Body of pancreas (tissue), 4 donors: ENCODE results near the gene SAPCD2. TPM values are rescaled to one million over a fixed set of nuclear protein-coding genes. Genes with fewer than 3 reads are reported as not detected.

ENCODE experiments used
- ATAC-seq: fragments of 150-250 bp; one replicate; pipeline ENCODE4 v1.9.1; 2016
- DNase-seq, 4 donors: peaks; one replicate each; pipeline ENCODE4 v3.0.0-alpha.2; 2019
- H3K27ac ChIP-seq, 4 donors: fragments of 200-600 bp; sonication (generic); 1 replicate in 3 of 4; 2 replicates in 1 of 4; pipeline versions ENCODE4 v1.5.1 to v1.6.1; 2016 to 2019; ENCODE audit warnings: mild to moderate bottlenecking in 1 of 4, mixed read lengths in 1 of 4, moderate library complexity in 1 of 4
- H3K27me3 ChIP-seq, 2 donors: fragments of 200-600 bp; sonication (generic); one replicate each; pipeline ENCODE4 v1.6.0; 2016; ENCODE audit warnings: mild to moderate bottlenecking in 1 of 2
- H3K36me3 ChIP-seq, 2 donors: fragments of 200-600 bp; sonication (generic); replicated peaks in 1 of 2; 2 replicates each; pipeline ENCODE4 v1.5.1; 2016; ENCODE audit warnings: low read depth in 2 of 2; ENCODE audit not compliant: insufficient read depth in 1 of 2
- H3K4me1 ChIP-seq: fragments of 200-600 bp; sonication (generic); one replicate; pipeline ENCODE4 v1.6.0; 2016
- H3K4me3 ChIP-seq, 2 donors: fragments of 200-600 bp; sonication (generic); 1 replicate in 1 of 2; 2 replicates in 1 of 2; pipeline ENCODE4 v1.5.1; 2016 to 2019
- H3K9me3 ChIP-seq, 3 donors: fragments of 200-600 bp; sonication (generic); 1 replicate in 2 of 3; 2 replicates in 1 of 3; pipeline ENCODE4 v1.5.1; 2016
- CTCF ChIP-seq, 7 experiments: fragments of 450-650 bp in 4 of 7; fragments of 200-600 bp in 3 of 7; sonication (generic) in 3 of 7; IDR thresholded peaks; one replicate each; pipeline ENCODE4 v1.5.1; 2016 to 2019; ENCODE audit warnings: antibody characterized with exemption in 7 of 7
- POLR2A ChIP-seq, 3 donors: fragments of 450-650 bp; IDR thresholded peaks; one replicate each; pipeline ENCODE4 v1.6.1; 2016; ENCODE audit warnings: antibody characterized with exemption in 3 of 3, mild to moderate bottlenecking in 2 of 3
- WGBS, 2 donors: methylation state at CpG; one replicate each; pipeline ENCODE4 v1.1.5; 2017; 5-methylcytosine and 5-hydroxymethylcytosine counted together
- intact Hi-C: fragments of 100-400 bp; cut with DNase I; formaldehyde crosslinking; loops from one replicate; pipeline ENCODE4 v1.15.1; 2023
- small RNA-seq: library from RNA; depleted of rRNA; stranded (forward); fragments of <200 nt; gene quantifications from one replicate; pipeline ENCODE3, GENCODE V24; 2016
- total RNA-seq, 2 donors: library from RNA; depleted of rRNA; stranded (reverse); fragments of >200 nt; gene quantifications; one replicate each; pipeline ENCODE4 v1.1.0, GENCODE V29; 2016

Gene SAPCD2
- total RNA-seq, 2 donors from 2014 or later = 0.66 to 0.78 TPM

- ATAC-seq = no peak
- 88 to 90% methylated on average over 9 to 20 of the region's 23 CpGs for WGBS, 2 donors
- no peak overlapping the region for H3K27ac ChIP-seq
- H3K27me3 ChIP-seq = no peaks in the 10 kb centered on the region
- TF ChIP-seq POLR2A (IDR thresholded peaks at IDR 0.05) = no peak
- TF ChIP-seq CTCF (IDR thresholded peaks at IDR 0.05) = no peak
- intact Hi-C loops = no loop called here
- H3K4me1 ChIP-seq = no peaks in the 10 kb centered on the region
- no peaks in the 10 kb centered on the region for H3K9me3 ChIP-seq
- peaks cover 0 to 5% of the 10 kb centered on the region in 2 donors for H3K36me3 ChIP-seq
- no peak overlapping the region for H3K4me3 ChIP-seq
- DNase-seq = no peak
Measured at GRCh38 chr9:137014166-137014565, 56.2 kb downstream of the SAPCD2 start.

GRCh38 chr9:137013571-137013940, 56.8 kb downstream of the SAPCD2 start:
- WGBS, 2 donors = 97 to 100% methylated on average over 5 to 17 of the region's 20 CpGs
- ATAC-seq (no peak), DNase-seq (no peak)
- H3K36me3 ChIP-seq = peaks cover 0 to 5% of the 10 kb centered on the region in 2 donors
- no peaks in the 10 kb centered on the region for H3K4me1 ChIP-seq
- TF ChIP-seq CTCF (IDR thresholded peaks at IDR 0.05) (no peak), POLR2A (IDR thresholded peaks at IDR 0.05) (no peak)
- no peak overlapping the region for H3K4me3 ChIP-seq
- H3K9me3 ChIP-seq = no peaks in the 10 kb centered on the region
- no peak overlapping the region for H3K27ac ChIP-seq
- intact Hi-C loops = no loop called here
- H3K27me3 ChIP-seq = no peaks in the 10 kb centered on the region

- Histone ChIP-seq H3K9me3 (no peaks in the 10 kb centered on the region), H3K4me3 (no peak overlapping the region), H3K27me3 (no peaks in the 10 kb centered on the region), H3K27ac (no peak overlapping the region), H3K4me1 (no peaks in the 10 kb centered on the region), H3K36me3 (peaks cover 0 to 5% of the 10 kb centered on the region in 2 donors)
- intact Hi-C loops = no loop called here
- TF ChIP-seq CTCF (IDR thresholded peaks at IDR 0.05) (no peak), POLR2A (IDR thresholded peaks at IDR 0.05) (no peak)
- DNase-seq (no peak), ATAC-seq (no peak)
- WGBS, 2 donors = 90 to 98% methylated on average over 15 to 49 of the region's 67 CpGs
Measured at GRCh38 chr9:137012694-137013570, 57.4 kb downstream of the SAPCD2 start.

Small RNAs within 50 kb of the gene (small RNA-seq; reads per million reads assigned to genes)
- not detected for gene RF00153

Other genes starting within 250 kb of the SAPCD2 start
- gene AJM1, start 228.1 kb downstream of the SAPCD2 start, total RNA-seq = 10 to 100 TPM in 1 of 2 donors, 1 to 10 TPM in 1; 5.2 to 13.2 TPM
- 10 to 100 TPM; 60.6 to 65.6 TPM for gene PHPT1, start 221.1 kb downstream of the SAPCD2 start, total RNA-seq
- 10 to 100 TPM in 1 of 2 donors, 1 to 10 TPM in 1; 6.5 to 25.7 TPM for gene MAMDC4, start 218.2 kb downstream of the SAPCD2 start, total RNA-seq
- 100 to 1,000 TPM; 196 to 238 TPM for gene EDF1, start 204.2 kb downstream of the SAPCD2 start, total RNA-seq
- gene TRAF2, start 184.0 kb downstream of the SAPCD2 start, total RNA-seq = 10 to 100 TPM in 1 of 2 donors, 1 to 10 TPM in 1; 5.2 to 30.7 TPM
- gene FBXW5, start 125.8 kb downstream of the SAPCD2 start, total RNA-seq = 100 to 1,000 TPM; 156 to 161 TPM
- gene C8G, start 125.3 kb downstream of the SAPCD2 start, total RNA-seq = not detected
- gene LCN12, start 118.3 kb downstream of the SAPCD2 start, total RNA-seq = 1 to 10 TPM; 1.3 to 4.9 TPM
- gene PTGDS, start 93.1 kb downstream of the SAPCD2 start, total RNA-seq = 10 to 100 TPM; 17.8 to 48.0 TPM
- not detected for gene LCNL1, start 87.6 kb downstream of the SAPCD2 start, total RNA-seq
- gene PAXX, start 78.1 kb downstream of the SAPCD2 start, total RNA-seq = 10 to 100 TPM; 34.0 to 97.2 TPM
- 1 to 10 TPM in 1 of 2 donors, not detected in 1; 2.0 TPM for gene CLIC3, start 74.0 kb downstream of the SAPCD2 start, total RNA-seq
- 10 to 100 TPM; 28.7 to 29.6 TPM for gene ABCA2, start 42.3 kb downstream of the SAPCD2 start, total RNA-seq
- not detected for gene FUT7, start 38.5 kb downstream of the SAPCD2 start, total RNA-seq
- 100 to 1,000 TPM in 1 of 2 donors, 10 to 100 TPM in 1; 72.1 to 105 TPM for gene NPDC1, start 24.4 kb downstream of the SAPCD2 start, total RNA-seq
- 1 to 10 TPM; 1.3 to 1.6 TPM for gene ENTPD2, start 16.5 kb downstream of the SAPCD2 start, total RNA-seq
- gene UAP1L1, start 7.0 kb upstream of the SAPCD2 start, total RNA-seq = 1 to 10 TPM; 7.8 to 8.2 TPM
- gene MAN1B1, start 16.4 kb upstream of the SAPCD2 start, total RNA-seq = 10 to 100 TPM; 32.6 to 34.2 TPM
- 100 to 1,000 TPM; 137 to 171 TPM for gene DPP7, start 44.2 kb upstream of the SAPCD2 start, total RNA-seq
- gene GRIN1, start 68.6 kb upstream of the SAPCD2 start, total RNA-seq = not detected
- 1 to 10 TPM in 1 of 2 donors, not detected in 1; 1.3 TPM for gene LRRC26, start 99.5 kb upstream of the SAPCD2 start, total RNA-seq
- not detected for gene TMEM210, start 101.5 kb upstream of the SAPCD2 start, total RNA-seq
- gene ANAPC2, start 118.0 kb upstream of the SAPCD2 start, total RNA-seq = 10 to 100 TPM; 24.1 to 51.7 TPM
- gene SSNA1, start 118.1 kb upstream of the SAPCD2 start, total RNA-seq = 10 to 100 TPM; 62.3 to 79.1 TPM
- 10 to 100 TPM; 90.0 to 91.3 TPM for gene TPRN, start 130.2 kb upstream of the SAPCD2 start, total RNA-seq
- 10 to 100 TPM; 11.9 to 18.1 TPM for gene TMEM203, start 135.1 kb upstream of the SAPCD2 start, total RNA-seq
- 10 to 100 TPM; 17.1 to 22.7 TPM for gene NDOR1, start 135.1 kb upstream of the SAPCD2 start, total RNA-seq
- 10 to 100 TPM in 1 of 2 donors, under 1 TPM in 1; 0.78 to 14.5 TPM for gene RNF208, start 151.7 kb upstream of the SAPCD2 start, total RNA-seq
- gene CYSRT1, start 154.6 kb upstream of the SAPCD2 start, total RNA-seq = not detected
- gene RNF224, start 156.9 kb upstream of the SAPCD2 start, total RNA-seq = under 1 TPM in 1 of 2 donors, not detected in 1; 0.26 TPM
- under 1 TPM in 1 of 2 donors, not detected in 1; 0.33 TPM for gene SLC34A3, start 160.3 kb upstream of the SAPCD2 start, total RNA-seq
- 100 to 1,000 TPM in 1 of 2 donors, 10 to 100 TPM in 1; 79.1 to 171 TPM for gene TUBB4B, start 170.7 kb upstream of the SAPCD2 start, total RNA-seq
- not detected for gene STPG3, start 180.7 kb upstream of the SAPCD2 start, total RNA-seq
- gene NELFB, start 184.8 kb upstream of the SAPCD2 start, total RNA-seq = 10 to 100 TPM; 31.3 to 34.2 TPM
- gene TOR4A, start 207.2 kb upstream of the SAPCD2 start, total RNA-seq = 10 to 100 TPM in 1 of 2 donors, 1 to 10 TPM in 1; 9.9 to 12.2 TPM
- 10 to 100 TPM; 18.4 to 24.4 TPM for gene NRARP, start 231.7 kb upstream of the SAPCD2 start, total RNA-seq